Nephron progenitor cell (in vitro differentiated cells): ENCODE data around the gene LRRK2.

Experiments
- DNase-seq: peaks from one replicate; pipeline ENCODE4 v3.0.0; 2021
- H3K27ac Mint-ChIP-seq: 2 replicates; pipeline ENCODE4 v1.8.0; 2021; ENCODE audit warnings: mild to moderate bottlenecking, moderate library complexity, mixed read lengths
- H3K27me3 Mint-ChIP-seq: 2 replicates; pipeline ENCODE4 v1.8.0; 2021; ENCODE audit warnings: mild to moderate bottlenecking, low read depth, mixed read lengths; ENCODE audit not compliant: poor library complexity
- H3K36me3 Mint-ChIP-seq: 2 replicates; pipeline ENCODE4 v1.8.0; 2021; ENCODE audit warnings: low read depth, mixed read lengths
- H3K4me1 Mint-ChIP-seq: 2 replicates; pipeline ENCODE4 v1.8.0; 2021; ENCODE audit warnings: mixed read lengths
- H3K4me3 Mint-ChIP-seq: 2 replicates; pipeline ENCODE4 v1.8.0; 2021; ENCODE audit warnings: mild to moderate bottlenecking, moderate library complexity, mixed read lengths
- H3K9me3 Mint-ChIP-seq: 2 replicates; pipeline ENCODE4 v1.8.0; 2021; ENCODE audit warnings: mild to moderate bottlenecking, moderate library complexity, mixed read lengths
- CTCF ChIP-seq: fragments of 200-600 bp; sonication (generic); IDR thresholded peaks from 2 replicates; pipeline ENCODE4 v1.5.0; 2021; ENCODE audit warnings: antibody characterized with exemption

Gene LRRK2

GRCh38 chr12:40219760-40220159, 5.0 kb upstream of the LRRK2 start:
- Mint-ChIP-seq H3K36me3 (no peaks in the 10 kb centered on the region), H3K9me3 (no peaks in the 10 kb centered on the region), H3K27ac (no peak overlapping the region), H3K27me3 (peaks cover 35% of the 10 kb centered on the region), H3K4me3 (no peak overlapping the region), H3K4me1 (peaks cover 4% of the 10 kb centered on the region)
- no peak for TF ChIP-seq CTCF
- DNase-seq: no peak

- TF ChIP-seq CTCF: no peak
- Mint-ChIP-seq H3K27ac (no peak overlapping the region), H3K36me3 (no peaks in the 10 kb centered on the region), H3K9me3 (no peaks in the 10 kb centered on the region), H3K27me3 (peaks cover 57% of the 10 kb centered on the region), H3K4me1 (peaks cover 10% of the 10 kb centered on the region), H3K4me3 (no peak overlapping the region)
- DNase-seq: no peak
Measured at GRCh38 chr12:40222247-40222646, 2.5 kb upstream of the LRRK2 start.

DNA sequence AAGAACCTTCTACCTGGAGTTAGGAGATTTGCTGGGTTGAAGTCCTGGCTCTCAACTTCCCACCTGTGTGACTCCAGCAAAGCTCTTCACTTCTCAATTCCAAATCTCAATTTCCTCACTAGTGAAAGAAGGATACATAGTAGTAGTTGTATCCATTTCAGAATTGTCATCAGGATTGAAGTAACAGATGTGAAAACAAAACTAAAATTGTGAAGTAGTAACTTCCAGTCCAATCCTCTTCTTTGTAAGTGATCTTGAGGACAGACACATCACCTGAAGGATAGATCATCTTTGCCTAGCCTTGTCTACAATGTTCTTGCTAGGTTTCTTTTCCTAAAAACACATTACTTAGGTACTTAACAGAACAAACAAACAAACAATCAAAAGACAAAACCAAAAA, 1.2 kb upstream of the LRRK2 start:
- no peak overlapping the region for H3K27ac Mint-ChIP-seq
- peak overlapping the region; percentile 70 for H3K4me3 Mint-ChIP-seq
- no peak for TF ChIP-seq CTCF
- no peaks in the 10 kb centered on the region for H3K9me3 Mint-ChIP-seq
- H3K27me3 Mint-ChIP-seq: peaks cover 55% of the 10 kb centered on the region
- H3K4me1 Mint-ChIP-seq: peaks cover 10% of the 10 kb centered on the region
- DNase-seq: no peak
- H3K36me3 Mint-ChIP-seq: no peaks in the 10 kb centered on the region

DNA sequence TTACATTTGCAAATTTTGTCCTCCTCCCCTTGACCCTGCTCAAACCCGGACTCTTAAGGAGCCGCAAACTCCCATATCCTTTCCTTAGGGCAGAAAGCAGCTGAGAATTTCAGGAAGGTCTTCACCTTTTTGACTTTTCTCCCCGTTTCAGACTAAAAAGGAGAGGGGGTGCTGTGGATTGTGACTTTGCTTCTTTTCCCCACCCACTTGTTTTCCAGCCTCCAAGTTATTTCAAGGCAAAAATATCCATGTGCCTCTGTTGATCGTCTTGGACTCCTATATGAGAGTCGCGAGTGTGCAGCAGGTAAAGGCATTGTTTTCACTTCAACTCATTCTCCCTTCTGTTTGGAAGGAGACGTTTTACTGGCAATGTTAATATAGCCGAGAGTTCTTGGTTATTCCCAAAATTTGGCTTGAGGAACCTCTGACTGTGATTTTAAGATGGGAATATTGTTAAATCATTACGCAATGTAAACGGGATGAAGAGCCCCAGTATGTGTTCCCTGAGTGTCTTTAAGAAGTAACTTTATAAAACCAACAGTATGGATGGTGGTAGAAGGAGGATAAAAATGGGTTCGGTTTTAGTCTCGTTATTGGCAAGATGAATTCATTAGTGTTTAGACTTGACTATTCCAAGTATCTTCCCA, 663 bp downstream of the LRRK2 start:
- H3K27me3 Mint-ChIP-seq: peaks cover 52% of the 10 kb centered on the region
- no peak for DNase-seq
- peaks cover 10% of the 10 kb centered on the region for H3K4me1 Mint-ChIP-seq
- no peaks in the 10 kb centered on the region for H3K36me3 Mint-ChIP-seq
- H3K4me3 Mint-ChIP-seq: peak overlapping the region; percentile 82
- no peaks in the 10 kb centered on the region for H3K9me3 Mint-ChIP-seq
- no peak overlapping the region for H3K27ac Mint-ChIP-seq
- no peak for TF ChIP-seq CTCF

DNA sequence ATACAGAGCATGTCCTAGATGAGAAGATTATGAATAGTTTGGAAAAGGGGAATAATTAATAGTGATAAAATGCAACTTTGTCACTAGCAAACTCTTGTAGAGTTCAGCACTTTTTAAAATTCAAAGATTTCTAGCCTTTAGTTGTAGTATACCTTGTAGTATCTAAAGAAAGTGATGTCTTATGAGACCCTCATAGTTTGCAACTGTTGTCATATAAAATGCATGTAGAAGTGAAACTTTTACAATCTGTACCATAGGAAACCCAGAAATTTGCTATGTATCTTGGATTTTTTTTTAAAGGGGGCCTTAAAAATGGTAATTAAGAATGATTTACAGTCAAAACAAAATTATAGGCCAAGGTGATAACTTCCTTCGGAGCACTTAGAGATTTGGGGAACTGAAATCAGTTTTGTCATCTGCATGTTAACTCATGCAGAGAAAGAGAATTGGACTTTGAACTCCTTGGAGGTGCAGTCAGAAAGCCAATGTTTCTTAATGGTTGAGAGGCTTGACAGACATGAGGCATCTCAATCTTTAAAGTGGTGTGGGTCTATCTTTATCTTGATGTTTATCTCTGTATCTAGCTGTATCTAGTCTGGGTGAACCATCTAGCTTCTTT, 1.3 kb downstream of the LRRK2 start:
- no peak for DNase-seq
- Mint-ChIP-seq H3K9me3 (no peaks in the 10 kb centered on the region), H3K27me3 (peaks cover 53% of the 10 kb centered on the region), H3K27ac (no peak overlapping the region), H3K4me1 (peaks cover 10% of the 10 kb centered on the region), H3K36me3 (no peaks in the 10 kb centered on the region), H3K4me3 (no peak overlapping the region)
- TF ChIP-seq CTCF: no peak

- Mint-ChIP-seq H3K4me1 (peaks cover 10% of the 10 kb centered on the region), H3K36me3 (no peaks in the 10 kb centered on the region), H3K27me3 (peaks cover 47% of the 10 kb centered on the region), H3K9me3 (no peaks in the 10 kb centered on the region), H3K27ac (no peak overlapping the region), H3K4me3 (no peak overlapping the region)
- no peak for DNase-seq
- TF ChIP-seq CTCF: no peak
Measured at GRCh38 chr12:40226705-40227104, 1.9 kb downstream of the LRRK2 start.
